Upper lobe of left lung (tissue), 6 donors: ENCODE data around the gene MASP1. TPM values are rescaled to one million over a fixed set of nuclear protein-coding genes. Genes with fewer than 3 reads are reported as not detected.

ENCODE experiments used
- ATAC-seq, 2 donors: fragments of 200-7000 bp; cut with Tn5 transposase; one replicate each; pipeline ENCODE4 v1.9.1; 2022; ENCODE audit warnings: mild to moderate bottlenecking in 2 of 2, moderate library complexity in 2 of 2; ENCODE audit not compliant: low FRiP score in 2 of 2
- DNase-seq, 2 donors: peaks; one replicate each; pipeline ENCODE4 v3.0.0-alpha.2; 2019 to 2020
- H3K27ac ChIP-seq, 4 donors: fragments of 200-600 bp; sonication (generic); one replicate each; pipeline ENCODE4 v1.5.1; 2016 to 2019
- H3K27me3 ChIP-seq, 4 donors: fragments of 200-600 bp; sonication (generic); one replicate each; pipeline ENCODE4 v1.5.1; 2017 to 2019
- H3K36me3 ChIP-seq, 4 donors: fragments of 200-600 bp; sonication (generic); one replicate each; pipeline ENCODE4 v1.5.1; 2016 to 2019
- H3K4me1 ChIP-seq, 4 donors: fragments of 200-600 bp; sonication (generic); one replicate each; pipeline ENCODE4 v1.5.1; 2018 to 2019
- H3K4me3 ChIP-seq, 4 donors: fragments of 200-600 bp; sonication (generic); one replicate each; pipeline ENCODE4 v1.5.1; 2017 to 2019; ENCODE audit warnings: mild to moderate bottlenecking in 2 of 4, moderate library complexity in 1 of 4
- H3K9me3 ChIP-seq, 4 donors: fragments of 200-600 bp; sonication (generic); one replicate each; pipeline ENCODE4 v1.5.1; 2018 to 2019
- EP300 ChIP-seq, 4 donors: sonication (generic); formaldehyde crosslinking; IDR thresholded peaks; one replicate each; pipeline ENCODE4 v1.5.1; 2017; ENCODE audit warnings: antibody characterized with exemption in 4 of 4, control low read depth in 2 of 4
- POLR2A ChIP-seq, 4 donors: fragments of 450-650 bp; IDR thresholded peaks; one replicate each; pipeline ENCODE4 v1.5.1; 2016 to 2017; ENCODE audit warnings: antibody characterized with exemption in 4 of 4, mild to moderate bottlenecking in 2 of 4
- POLR2AphosphoS5 ChIP-seq, 2 donors: sonication (generic); formaldehyde crosslinking; IDR thresholded peaks; one replicate each; pipeline ENCODE4 v1.5.1; 2017; ENCODE audit warnings: antibody characterized with exemption in 2 of 2
- WGBS, 2 donors: methylation state at CpG; one replicate each; pipeline ENCODE4 v1.1.5; 2017 to 2018; 5-methylcytosine and 5-hydroxymethylcytosine counted together
- total RNA-seq, 6 donors: library from RNA; depleted of rRNA in 4 of 6; stranded (reverse); fragments of >200 nt in 4 of 6; gene quantifications; one replicate each; pipeline versions ENCODE4 v1.1.0 to v1.2.1, GENCODE V29; 2016 to 2021
- TF ChIP-seq, protein P1 (sequence below), 6 experiments: fragments of 450-650 bp in 4 of 6; fragments of 200-600 bp in 2 of 6; sonication (generic) in 2 of 6; IDR thresholded peaks; one replicate each; pipeline ENCODE4 v1.5.1; 2016 to 2019; ENCODE audit warnings: antibody characterized with exemption in 6 of 6
- donor health status: DM: no; HTN: no; CAD: no; lungs with moderate emphysema.
- donor health status: DM: no; HTN: yes; CAD: no; lungs with severe emphysema.

The MASP1 gene
- total RNA-seq, 6 donors from 2014 or later, result 0.22 to 5.9 (median 1.8) TPM

DNA sequence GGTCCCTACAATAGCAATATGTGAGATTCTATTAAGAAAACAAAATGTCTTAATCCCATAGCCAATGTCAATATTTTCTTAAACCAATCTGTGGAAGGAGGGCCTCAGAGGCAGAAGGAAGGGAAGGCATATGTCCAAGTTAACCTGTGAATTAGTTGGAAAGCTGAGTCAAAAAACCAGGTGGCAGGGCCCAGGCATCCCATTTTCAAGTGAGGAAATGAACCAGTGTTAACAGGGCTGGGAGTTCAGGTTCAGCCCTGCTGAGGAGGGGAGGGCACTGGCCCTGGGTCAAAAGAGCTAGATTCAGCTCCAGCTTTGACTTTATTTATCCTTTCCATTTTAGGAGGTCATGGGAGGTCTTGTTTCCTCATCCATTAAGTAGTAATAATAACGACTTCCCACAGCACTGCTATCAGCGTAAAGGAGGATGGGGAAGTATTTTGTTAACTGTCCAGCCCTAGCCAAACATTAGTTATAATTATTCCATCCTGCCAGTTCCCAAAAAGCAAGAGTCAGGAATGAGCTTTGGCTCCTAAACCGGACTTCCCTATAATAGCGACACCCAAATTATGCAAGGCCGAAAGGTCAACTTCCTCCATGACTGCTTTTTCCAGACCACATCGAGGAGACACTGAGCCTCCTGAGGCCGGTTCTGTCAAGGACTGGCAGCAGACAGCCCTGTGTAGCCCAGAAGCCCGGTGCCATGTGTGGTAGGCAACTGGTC lies 3.2 kb downstream of the MASP1 start:
- TF ChIP-seq POLR2AphosphoS5 (IDR thresholded peaks at IDR 0.05) (peak; percentile 21 to 52), EP300 (IDR thresholded peaks at IDR 0.05) (no peak)
- no peak overlapping the region for H3K4me3 ChIP-seq
- ATAC-seq, result peak in 1 of 2 donors; percentile 46
- H3K27me3 ChIP-seq, result no peaks in the 10 kb centered on the region
- H3K9me3 ChIP-seq, result no peaks in the 10 kb centered on the region
- H3K27ac ChIP-seq, result peak overlapping the region in 2 of 4 donors; percentile 36 to 64
- 30 to 43% methylated on average over 8 of the region's 8 CpGs for WGBS, 2 donors
- H3K36me3 ChIP-seq, result no peaks in the 10 kb centered on the region
- peaks cover 2 to 27% (median 8%) of the 10 kb centered on the region in 4 donors for H3K4me1 ChIP-seq
- peak; percentile 5 to 37 for DNase-seq

DNA sequence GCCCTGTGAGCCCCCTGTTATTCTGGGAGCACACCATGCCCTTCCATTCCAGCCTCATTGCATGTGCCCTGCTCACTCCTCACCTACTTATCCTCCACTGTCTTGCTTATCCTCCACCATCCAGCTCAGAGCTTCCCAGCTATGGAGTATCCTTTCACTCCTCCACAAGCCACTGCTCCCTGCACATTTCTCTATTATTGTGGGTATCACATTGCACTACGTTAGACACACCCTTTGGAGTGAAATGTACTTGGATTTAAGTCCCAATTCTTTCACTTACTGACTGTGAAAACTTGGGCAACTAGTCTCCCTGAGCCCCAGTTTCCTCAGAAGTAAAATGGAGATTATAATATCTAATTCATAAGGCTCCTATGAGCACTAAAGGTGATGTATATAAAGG lies 4.3 kb downstream of the MASP1 start:
- TF ChIP-seq POLR2A (IDR thresholded peaks at IDR 0.05) (no peak), POLR2AphosphoS5 (IDR thresholded peaks at IDR 0.05) (no peak), EP300 (IDR thresholded peaks at IDR 0.05) (no peak)
- TF ChIP-seq, protein P1, sequence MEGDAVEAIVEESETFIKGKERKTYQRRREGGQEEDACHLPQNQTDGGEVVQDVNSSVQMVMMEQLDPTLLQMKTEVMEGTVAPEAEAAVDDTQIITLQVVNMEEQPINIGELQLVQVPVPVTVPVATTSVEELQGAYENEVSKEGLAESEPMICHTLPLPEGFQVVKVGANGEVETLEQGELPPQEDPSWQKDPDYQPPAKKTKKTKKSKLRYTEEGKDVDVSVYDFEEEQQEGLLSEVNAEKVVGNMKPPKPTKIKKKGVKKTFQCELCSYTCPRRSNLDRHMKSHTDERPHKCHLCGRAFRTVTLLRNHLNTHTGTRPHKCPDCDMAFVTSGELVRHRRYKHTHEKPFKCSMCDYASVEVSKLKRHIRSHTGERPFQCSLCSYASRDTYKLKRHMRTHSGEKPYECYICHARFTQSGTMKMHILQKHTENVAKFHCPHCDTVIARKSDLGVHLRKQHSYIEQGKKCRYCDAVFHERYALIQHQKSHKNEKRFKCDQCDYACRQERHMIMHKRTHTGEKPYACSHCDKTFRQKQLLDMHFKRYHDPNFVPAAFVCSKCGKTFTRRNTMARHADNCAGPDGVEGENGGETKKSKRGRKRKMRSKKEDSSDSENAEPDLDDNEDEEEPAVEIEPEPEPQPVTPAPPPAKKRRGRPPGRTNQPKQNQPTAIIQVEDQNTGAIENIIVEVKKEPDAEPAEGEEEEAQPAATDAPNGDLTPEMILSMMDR (IDR thresholded peaks at IDR 0.05), result no peak

DNA sequence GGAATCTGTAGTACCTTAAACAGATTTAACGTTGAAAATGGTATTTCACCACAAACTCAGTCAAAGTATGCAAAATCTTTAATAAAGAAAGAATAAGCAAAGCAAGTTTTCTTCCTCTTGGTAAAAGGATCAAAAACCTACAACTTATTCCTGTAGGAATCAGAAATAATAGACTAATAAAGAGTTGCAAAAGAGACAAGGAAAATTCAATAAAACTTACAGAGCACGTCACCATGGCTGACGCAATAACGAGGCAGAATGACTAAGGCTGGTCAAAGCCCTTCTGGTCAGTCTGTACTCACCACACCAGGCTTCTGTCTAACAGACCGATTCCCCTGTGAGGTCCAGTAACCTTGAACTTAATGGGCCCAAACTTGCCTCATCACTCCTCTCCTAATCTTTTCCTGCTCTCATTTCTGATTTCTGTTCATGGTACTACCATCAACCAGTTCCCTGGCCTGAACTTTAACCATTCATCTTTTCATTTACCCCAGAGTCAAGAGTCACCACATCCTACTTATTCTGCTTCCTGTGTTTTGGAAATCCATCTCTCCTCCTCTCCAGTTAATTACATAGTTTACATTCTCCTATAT lies 5.0 kb downstream of the MASP1 start:
- H3K27ac ChIP-seq, result no peak overlapping the region
- no peaks in the 10 kb centered on the region for H3K27me3 ChIP-seq
- TF ChIP-seq, protein P1 (IDR thresholded peaks at IDR 0.05), result no peak
- TF ChIP-seq EP300 (IDR thresholded peaks at IDR 0.05) (no peak), POLR2A (IDR thresholded peaks at IDR 0.05) (no peak), POLR2AphosphoS5 (IDR thresholded peaks at IDR 0.05) (no peak)
- no peak overlapping the region for H3K4me3 ChIP-seq
- 90 to 94% methylated on average over 5 of the region's 5 CpGs for WGBS, 2 donors
- no peaks in the 10 kb centered on the region for H3K36me3 ChIP-seq
- DNase-seq (no peak), ATAC-seq (peak in 1 of 2 donors; percentile 83)
- H3K9me3 ChIP-seq, result no peaks in the 10 kb centered on the region
- H3K4me1 ChIP-seq, result peaks cover 0 to 26% (median 6%) of the 10 kb centered on the region in 4 donors

More for the DNA sequence above, 4.3 kb downstream of the MASP1 start:
- Histone ChIP-seq H3K36me3 (no peaks in the 10 kb centered on the region), H3K27ac (no peak overlapping the region), H3K4me1 (peaks cover 0 to 27% (median 6%) of the 10 kb centered on the region in 4 donors), H3K9me3 (no peaks in the 10 kb centered on the region), H3K27me3 (no peaks in the 10 kb centered on the region), H3K4me3 (no peak overlapping the region)
- ATAC-seq (no peak), DNase-seq (no peak)
- 72 to 77% methylated on average over 1 of the region's 1 CpG for WGBS, 2 donors

DNA sequence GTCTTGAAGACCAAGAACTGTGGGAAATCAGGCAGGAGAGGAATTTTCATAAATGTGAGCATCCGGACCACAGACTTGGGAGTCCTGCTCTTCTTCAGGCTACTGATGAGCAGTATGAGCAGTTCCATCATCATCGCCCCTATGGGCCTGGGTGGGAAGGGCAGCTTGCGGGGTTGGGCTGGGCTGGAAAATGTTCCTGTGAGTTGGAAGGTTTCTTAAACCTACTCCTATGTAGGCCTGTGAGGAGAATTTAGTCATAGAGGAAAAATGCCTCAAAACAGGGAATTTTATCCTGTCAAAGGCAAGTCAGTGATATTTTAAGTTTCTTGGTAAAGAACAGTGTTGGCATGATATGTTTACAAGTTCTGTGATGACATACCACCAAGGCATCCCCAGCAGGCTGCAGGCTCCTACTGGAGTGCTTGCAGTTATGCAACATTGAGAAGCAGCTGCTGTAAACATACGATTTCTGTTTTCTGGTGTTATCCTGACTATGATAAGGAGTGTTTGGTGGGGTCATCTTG lies 10.3 kb downstream of the MASP1 start:
- TF ChIP-seq, protein P1 (IDR thresholded peaks at IDR 0.05), result peak in 1 of 6 experiments; percentile 7
- TF ChIP-seq EP300 (IDR thresholded peaks at IDR 0.05) (no peak), POLR2A (IDR thresholded peaks at IDR 0.05) (no peak), POLR2AphosphoS5 (IDR thresholded peaks at IDR 0.05) (peak in 1 of 2 donors; percentile 29)
- no peaks in the 10 kb centered on the region for H3K9me3 ChIP-seq
- H3K4me3 ChIP-seq, result no peak overlapping the region
- ATAC-seq, result peak in 1 of 2 donors; percentile 47
- WGBS, 2 donors, result 55 to 69% methylated on average over 3 to 4 of the region's 4 CpGs
- H3K27me3 ChIP-seq, result no peaks in the 10 kb centered on the region
- H3K4me1 ChIP-seq, result peaks cover 4 to 10% (median 8%) of the 10 kb centered on the region in 4 donors
- peak overlapping the region in 1 of 4 donors; percentile 8 for H3K27ac ChIP-seq
- no peaks in the 10 kb centered on the region for H3K36me3 ChIP-seq
- no peak for DNase-seq

DNA sequence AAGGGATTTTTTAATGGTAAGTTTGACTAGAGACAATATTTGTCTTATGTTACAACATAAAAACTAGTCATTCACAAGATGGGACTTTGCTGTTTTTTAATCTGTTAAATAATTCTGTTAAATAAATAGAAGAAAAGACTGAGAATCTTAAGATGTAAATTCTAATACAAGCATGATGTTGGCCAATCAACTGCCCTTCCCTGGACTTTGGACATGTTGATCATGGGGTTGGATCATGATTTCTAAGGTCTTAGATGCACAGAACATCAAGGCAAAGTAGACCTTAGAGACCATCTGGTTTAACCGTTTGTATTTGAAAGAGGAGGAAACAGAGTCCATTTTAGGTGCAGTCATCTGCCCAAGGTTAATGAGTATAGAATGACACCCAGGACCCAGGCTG lies 10.9 kb downstream of the MASP1 start:
- peak overlapping the region in 1 of 4 donors; percentile 8 for H3K27ac ChIP-seq
- no peaks in the 10 kb centered on the region for H3K36me3 ChIP-seq
- WGBS, 2 donors, result 60 to 67% methylated on average over 1 of the region's 1 CpG
- TF ChIP-seq POLR2AphosphoS5 (IDR thresholded peaks at IDR 0.05) (no peak), EP300 (IDR thresholded peaks at IDR 0.05) (no peak)
- TF ChIP-seq, protein P1 (IDR thresholded peaks at IDR 0.05), result no peak
- DNase-seq (no peak), ATAC-seq (no peak)
- H3K9me3 ChIP-seq, result no peaks in the 10 kb centered on the region
- peaks cover 6 to 11% (median 10%) of the 10 kb centered on the region in 4 donors for H3K4me1 ChIP-seq
- H3K27me3 ChIP-seq, result no peaks in the 10 kb centered on the region
- H3K4me3 ChIP-seq, result no peak overlapping the region
